TTC549 (cell line): ENCODE measurements around the gene DNAJB4.
"Not testable (repeated sequence)": the region's sequence is repeated elsewhere in the genome, so short reads cannot be mapped to it uniquely, and the experiment has no call there.

Experiments
- FAIRE-seq: peaks from 2 replicates; lab custom pipeline; 2012; peaks lifted over from hg19 to GRCh38; lab: Jason Lieb, UNC

The DNAJB4 gene

DNA sequence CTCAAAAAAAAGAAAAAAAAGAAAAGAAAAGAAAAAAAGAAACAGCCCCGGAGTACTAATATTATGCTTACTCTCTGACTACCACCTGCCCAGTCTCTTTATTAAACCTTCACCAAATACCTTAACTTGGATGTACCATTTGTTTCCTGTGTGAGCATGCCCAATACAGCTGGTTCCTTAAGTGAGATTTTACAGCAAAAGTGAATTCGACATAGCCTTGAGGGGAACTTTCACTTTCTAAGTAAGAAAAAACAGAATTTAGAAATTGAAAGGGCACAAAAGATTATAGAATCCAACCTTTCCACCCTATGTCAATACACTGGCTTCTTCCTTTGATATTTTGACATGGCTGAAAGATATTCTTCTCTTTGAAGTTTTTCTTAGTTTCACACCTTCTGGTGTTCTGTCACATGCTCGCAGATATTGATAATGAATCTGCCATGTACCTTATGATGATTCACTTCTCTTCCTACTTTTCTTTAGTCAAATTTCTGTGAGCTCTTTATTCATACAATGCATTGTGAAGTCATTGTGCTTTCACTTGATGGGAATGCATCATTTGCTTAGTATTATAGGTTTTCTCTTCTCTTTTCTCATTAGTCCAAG is 35.8 kb downstream of the DNAJB4 start:
- FAIRE-seq = no peak

DNA sequence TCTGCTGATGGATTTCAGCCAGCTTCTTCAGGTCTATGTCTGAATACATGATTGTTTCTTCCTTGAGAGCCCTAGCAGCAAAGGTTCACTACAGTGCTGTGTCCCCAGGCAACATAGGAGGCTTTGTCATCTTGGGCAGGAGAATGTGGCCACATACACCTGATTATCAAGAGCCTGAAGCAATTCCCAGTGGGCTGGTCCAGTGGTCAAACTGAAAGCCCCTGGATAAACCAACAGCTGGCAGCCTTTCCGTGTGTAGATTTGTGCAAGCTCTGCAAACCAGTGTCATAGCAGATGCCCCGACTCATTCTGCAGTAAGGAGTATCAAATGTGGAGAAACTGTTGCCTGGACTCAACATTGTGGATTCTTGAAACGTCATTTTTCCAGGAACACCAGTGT is 38.7 kb downstream of the DNAJB4 start:
- no peak for FAIRE-seq

DNA sequence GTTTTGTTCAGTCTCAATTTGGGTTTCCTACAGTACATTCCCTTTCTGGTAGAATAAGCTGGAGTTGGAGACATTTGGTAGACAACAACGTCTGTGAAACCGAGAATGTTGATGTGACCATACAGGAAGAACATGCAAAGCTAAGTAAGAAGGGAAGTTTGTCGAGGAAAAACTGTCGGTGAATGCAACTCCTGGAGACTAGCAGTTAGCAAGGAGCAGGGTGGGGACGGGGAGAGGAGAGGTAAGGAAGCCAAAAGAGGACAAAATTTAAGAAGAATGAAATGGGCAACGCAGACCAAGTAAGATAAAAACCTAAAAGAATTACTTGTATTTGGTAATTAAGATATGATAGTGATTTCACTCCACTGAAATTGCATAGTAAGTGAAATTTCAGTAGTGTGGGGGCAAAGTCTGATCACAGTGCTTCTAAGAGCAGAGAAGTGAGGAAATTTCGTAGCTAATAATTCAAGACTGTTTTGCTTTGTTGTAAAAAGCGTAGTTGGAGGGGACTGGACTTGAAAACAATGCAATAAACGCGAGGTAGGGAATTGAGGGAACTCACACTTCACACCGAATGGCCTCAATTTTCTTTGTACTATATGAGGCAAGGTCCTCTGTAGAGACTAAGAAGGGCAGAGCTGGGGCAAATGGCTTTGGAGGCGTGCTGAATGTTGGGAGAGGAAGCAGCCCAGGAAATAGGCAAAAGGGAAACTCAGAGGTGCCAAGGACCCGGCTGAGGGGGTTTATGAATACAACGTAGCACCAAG is 40.2 kb downstream of the DNAJB4 start:
- no peak for FAIRE-seq

DNA sequence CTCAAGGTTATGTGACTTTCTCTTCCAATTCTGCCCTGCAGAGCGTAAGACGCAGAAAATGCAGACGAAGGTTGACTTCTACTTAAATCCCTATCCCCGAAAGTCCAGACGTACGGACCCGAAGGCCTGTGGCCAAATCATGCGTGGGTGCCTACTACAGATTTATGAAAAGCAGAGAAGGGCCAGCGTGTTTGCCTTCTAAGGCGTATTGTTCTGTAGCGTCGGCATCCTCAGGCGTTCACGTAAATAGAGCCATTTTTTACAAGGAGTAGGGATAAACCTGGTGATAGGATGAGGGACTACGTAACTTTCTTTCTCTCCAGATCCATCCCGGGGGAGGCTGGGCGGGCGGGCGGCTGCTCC is 40.8 kb downstream of the DNAJB4 start:
- no peak for FAIRE-seq

DNA sequence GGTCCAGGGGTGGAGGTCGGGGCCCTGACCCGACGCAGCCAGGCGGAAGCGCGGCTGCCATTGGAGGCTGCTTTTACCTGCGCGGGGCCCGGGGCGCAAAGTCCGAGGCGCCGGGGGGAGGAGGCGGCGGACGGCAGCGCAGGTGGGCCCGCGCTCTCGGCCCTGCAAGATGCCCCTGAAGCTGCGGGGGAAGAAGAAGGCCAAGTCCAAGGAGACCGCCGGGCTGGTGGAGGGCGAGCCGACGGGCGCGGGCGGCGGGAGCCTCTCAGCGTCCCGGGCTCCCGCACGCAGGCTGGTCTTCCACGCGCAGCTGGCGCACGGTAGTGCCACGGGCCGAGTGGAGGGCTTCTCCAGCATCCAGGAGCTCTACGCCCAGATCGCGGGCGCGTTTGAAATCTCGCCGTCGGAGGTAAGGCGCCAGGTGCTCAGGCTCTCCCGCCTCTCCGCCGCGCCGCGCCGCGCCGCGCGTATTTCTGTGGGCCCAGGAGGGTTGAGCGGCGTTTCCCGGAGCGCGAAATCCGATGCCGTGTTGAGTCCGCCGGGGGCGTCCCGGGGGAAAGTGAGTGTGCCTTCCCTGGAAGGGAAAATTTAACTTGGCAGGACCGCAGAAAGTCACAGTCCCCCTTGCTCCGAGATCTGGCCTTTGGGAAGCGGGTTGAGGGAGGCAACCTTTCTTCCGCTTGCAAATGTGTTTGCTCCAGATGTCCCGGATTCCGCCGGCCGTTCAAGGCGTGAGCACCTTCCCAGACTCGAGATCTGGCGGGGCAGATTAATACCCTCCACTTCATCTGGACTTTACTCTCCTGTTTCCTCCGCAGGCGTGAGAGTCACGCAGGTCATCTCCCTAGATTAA is 41.4 kb downstream of the DNAJB4 start, which contains the start of gene GIPC2:
TSS of gene GIPC2 (plus strand) at position 41 of the 853 bp plus-strand sequence. CDS start at position 170, 129 bp downstream.
- FAIRE-seq = no peak

DNA sequence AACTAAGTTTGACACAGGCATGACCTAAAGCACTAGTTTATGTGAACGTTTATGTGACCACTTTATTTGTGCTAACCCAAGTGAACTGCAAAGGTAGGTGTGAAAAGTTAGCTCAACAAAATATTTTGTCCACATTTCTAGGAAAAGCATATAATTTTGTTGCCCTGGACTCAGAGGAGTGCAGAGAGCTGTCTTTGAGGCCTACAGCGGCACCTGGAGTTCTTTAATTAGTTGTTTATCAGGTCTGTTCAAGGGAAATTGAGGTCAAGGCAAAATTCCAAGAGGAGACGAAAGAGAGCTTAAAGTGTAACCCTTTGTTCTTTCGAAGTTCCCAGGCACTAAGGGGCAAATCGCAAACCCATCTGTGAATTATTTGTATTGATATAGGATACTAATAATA is 42.4 kb downstream of the DNAJB4 start:
- FAIRE-seq = no peak

DNA sequence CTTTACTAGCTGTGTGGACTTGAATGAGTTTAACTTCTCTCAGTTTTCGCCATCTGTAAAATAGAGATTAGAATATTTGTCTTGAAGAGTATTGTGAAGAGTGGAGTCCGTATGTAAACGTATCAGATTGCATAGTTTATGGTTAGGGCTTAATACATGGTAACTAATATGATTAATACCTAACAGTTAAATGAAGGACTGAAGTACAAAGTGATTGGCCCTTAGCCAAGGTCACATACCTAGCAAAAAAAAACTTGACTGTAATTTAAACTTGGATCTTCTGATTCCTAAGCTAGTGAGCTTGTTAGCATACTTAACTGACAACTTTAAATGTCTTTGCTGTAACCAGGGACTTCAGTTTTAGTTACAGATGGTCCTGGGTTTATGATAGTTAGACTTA is 42.9 kb downstream of the DNAJB4 start:
- FAIRE-seq = no peak

DNA sequence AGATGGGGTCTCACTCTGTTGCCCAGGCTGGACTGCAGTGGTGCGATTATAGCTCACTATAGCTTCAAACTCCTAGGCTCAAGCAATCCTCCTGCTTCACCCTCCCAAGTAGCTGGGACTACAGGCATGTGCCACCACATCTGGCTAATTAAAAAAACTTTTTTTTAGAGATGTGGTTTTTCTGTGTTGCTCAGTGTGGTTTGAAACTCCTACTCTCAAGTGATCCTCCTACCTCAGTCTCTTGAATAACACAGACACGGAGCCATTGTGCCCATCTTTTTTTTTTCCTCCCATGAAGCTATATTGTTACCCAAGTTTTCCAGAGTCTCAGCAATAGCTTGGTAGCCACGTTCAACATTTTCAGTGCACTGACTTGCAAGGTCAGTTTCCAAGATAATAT is 43.7 kb downstream of the DNAJB4 start:
- FAIRE-seq = no peak

DNA sequence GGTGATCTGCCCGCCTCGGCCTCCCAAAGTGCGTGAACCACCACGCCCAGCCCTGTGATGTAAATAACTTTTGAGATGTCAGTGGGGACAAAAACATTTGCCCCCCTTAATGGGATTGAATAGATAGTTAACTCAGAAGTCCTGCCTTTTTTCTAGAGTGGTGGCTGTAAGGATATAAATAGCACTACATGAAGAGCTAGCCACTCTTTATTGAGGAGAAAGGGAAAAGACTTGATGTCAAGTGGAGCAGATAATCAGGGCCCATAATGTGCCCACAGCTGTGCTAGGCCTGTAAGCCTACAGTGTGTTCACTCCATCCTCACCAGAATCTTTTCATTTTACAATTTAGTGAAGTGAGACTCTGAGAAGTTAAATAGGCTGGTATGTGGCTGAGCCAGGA is 44.7 kb downstream of the DNAJB4 start:
- no peak for FAIRE-seq

DNA sequence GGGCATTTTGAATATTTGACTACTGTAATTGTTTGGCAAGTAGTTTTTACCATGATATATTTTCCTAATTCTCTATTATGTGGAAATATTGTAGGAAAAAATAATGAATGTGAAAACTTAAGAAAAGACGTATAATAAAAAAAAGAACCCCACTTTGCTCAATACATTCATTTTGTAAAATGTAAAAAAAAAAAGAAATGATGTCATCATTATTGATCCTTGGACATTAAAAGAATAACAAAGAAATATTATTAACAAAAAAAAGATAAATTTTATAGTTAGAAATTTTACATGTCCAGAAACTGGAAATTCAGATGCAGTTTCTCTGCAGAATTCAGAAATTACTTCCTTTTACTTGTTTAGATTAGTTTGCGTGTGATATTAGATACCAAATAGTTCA is 46.3 kb downstream of the DNAJB4 start:
- FAIRE-seq = no peak

DNA sequence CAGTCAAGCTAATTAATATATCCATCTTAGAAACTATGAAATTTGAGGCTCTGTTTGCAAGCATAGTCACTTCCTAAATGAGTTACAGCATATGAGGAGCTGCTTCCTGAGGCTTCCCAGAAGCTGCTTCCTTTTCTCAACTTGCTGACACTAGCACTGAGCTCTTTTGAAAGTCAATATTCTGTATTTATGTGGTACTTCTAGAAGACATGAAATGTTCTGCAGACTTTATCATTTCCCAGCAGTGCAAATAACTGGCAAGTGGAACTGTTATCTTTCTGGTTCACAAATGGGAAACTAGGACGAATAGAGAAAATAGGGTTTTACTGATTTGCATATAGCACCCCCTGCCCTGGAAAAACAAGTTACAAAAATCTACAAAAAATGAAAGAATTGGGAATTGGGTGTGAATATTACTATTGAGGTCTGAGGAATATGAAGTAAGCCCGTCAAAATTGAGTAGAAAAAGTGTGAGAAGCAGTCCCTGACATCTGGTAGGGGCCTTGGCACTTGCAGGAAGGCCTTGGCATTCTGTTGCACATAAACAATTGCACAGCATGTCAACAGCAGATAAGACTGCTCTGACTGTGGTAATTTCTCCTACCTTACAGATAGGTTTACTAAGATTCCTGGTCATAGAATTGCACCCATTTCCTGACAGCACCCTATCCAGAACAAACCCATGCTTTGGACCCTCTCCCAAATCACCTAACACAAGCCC is 48.1 kb downstream of the DNAJB4 start:
- FAIRE-seq = no peak

DNA sequence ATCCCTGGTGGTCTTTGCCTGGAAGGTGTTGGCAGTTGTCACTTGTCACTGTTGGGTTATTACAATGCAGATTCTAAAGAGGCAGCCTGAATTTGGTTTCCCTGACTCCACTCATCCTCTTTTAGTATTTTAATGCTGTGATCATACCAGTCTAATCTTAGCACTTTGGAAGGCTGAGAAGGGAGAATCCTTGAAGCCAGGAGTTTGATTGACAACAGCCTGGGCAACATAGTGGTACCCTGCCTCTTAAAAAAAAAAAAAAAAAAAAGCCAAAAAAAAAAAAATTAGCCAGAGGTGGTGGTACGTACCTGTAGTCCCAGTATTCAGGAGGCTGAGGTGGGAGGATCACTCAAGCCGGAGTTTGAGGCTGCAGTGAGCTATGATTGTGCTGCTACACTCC is 48.8 kb downstream of the DNAJB4 start:
- FAIRE-seq = no peak

DNA sequence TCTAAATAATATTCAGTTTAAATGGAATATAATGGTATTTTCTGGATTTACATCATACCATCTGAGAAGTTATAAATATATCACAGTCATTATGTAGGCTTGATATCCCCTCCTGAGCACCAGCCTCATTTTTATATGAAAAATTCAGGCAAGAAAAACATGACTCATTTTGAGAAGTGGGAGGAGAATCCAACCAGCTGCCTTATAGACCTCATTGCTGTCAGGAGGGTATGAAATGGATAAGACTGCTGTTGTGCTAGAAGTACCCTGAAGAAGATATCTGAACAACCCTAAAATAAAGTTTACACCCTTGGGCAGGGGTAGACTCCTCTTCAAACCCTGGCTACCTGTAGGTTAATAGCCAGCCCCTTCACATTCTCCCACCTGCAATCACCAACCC is 49.8 kb downstream of the DNAJB4 start:
- FAIRE-seq = no peak

DNA sequence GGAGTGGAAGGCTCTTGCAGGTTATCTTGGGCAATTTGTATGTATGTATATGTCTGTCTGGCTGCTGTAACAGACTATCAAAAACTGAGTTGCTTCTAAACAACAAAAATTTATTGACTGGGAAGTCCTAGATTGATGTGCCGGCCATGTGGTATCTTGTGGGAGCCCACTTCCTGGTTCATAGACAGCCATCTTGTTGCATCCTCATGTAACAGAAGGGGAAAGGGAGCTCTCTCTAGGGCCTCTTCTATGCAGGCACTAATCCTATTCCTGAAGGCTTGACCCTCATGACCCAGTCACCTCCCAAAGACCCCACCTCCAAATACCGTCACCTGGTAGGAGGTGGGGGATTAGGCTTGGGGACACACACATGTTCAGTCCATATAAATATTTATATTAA is 50.2 kb downstream of the DNAJB4 start:
- no peak for FAIRE-seq

DNA sequence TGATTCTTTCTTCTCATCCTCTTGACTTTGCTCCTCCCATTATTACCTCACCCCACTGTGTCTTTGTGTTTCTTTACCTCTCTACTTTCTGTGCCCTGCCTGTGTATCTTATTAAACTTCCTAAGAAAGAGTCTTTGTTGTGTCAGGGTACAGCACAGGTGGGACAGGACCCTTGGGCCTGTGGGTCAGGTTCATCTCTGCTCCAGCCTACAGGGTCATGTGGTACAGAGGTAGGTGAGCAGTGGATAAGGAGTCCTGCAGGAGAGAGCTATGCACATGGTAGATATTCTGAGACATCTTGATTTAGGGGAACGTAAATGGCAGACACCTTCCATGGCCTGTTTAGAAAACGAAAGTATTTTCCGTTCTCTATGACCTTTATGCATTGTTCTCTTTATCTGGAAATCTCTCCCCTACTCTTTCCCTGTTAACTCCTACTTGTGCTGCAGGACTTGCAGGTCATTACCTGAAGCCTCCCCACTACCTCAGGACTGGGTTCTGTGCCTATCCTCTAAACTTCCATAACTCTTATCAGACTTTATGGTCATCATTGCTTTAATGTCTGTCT is 50.9 kb downstream of the DNAJB4 start:
- no peak for FAIRE-seq

DNA sequence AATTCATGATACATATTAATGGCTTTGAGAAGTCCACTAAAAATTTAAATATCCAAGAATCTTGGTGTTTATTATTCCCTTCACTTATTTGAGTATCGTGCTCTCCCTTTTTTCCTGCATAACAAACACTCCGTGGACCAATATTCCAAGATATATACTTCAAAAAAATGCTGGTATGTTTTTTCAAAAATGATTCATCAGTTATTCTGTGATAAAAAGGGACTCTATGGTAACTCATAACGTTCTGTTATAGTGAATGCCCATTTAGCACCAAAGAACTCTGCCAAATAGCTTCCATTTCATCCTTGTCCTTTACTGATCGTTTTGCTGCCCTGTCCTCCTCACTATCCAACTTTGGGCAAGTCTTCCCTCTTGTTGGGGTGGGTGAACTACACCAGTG is 53.9 kb downstream of the DNAJB4 start:
- no peak for FAIRE-seq

DNA sequence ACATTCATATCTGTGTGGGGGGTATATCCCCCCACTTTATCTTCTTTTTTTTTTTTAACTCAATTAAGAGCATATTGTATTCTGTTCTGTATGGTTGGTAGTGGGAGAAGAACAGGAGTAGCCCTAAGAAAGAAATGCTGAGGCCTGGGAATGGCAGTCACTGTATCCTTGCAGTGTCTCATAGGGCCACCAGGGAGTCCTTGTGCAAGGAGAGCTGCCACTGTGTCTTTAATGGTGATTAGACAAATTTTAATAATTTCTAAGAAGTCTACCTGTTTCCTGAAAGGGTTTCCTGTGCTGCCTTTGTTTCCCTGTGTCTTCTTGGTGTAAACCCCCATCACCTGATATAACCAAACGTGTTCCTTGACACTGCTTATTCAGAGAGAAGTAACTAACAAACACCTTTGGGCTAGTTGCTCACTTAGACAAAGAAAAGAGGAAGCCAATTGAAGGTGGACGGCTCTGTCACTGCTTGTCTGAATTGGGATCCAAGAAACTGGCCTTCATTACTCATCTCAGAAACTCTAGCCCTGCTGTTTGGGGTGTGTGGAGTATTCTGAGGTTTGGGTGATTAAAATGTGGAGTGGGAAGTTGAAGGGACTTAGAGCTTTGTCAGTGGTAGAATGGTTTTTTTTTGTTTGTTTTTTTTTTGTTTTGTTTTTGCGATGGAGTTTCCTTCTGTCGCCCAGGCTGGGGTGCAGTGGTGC is 56.3 kb downstream of the DNAJB4 start:
- FAIRE-seq = no peak

DNA sequence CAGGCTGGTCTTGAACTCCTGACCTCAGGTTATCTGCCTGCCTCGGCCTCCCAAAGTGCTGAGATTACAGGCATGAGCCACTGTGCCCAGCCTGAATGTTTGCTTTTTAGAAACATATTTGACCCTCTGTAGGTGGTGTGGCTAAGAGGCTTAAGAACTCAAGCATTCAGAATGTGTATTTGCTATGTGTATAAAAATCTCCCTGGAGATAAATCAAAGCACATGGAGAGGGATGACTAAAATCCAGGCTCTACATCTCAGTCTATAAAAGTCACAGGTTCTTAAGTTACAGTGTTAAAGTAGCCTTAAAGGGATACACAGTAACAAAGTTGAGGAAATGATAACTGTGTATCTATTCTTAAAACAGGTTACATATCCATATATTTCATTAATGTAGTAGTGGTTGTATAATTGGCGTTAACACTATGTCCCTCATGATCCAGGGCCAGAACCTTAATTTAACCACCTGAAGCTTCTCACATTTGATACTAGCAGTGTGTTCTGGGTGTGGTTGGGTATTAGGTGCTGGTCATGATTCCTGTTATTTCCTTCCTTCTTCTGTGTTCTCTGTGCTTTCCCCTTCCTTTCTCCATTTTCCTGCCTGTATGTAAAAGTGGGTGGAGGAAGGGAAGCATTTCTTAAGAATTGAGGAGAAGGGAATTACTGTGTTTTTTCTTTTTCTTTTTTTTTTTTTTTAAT is 57.2 kb downstream of the DNAJB4 start:
- FAIRE-seq = no peak

DNA sequence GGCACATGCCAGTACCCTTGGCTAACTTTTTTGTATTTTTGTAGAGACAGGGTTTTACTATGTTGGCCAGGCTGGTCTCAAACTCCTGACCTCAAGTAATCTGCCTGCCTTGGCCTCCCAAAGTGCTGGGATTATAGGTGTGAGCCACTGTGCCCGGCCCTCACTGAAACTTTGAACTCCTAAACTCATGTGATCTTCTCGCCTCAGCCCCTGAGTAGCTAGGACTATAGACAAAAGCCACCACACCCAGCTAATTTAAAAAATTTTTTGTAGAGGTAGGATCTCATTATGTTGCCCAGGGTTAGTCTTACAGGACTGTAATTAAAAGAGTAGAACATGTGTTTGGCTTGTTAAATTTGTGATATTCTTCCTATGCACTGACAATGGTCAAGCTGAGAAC is 60.1 kb downstream of the DNAJB4 start:
- FAIRE-seq = not testable (repeated sequence)
